GM12878 (cell line): ENCODE data around the gene ZFP82.

Experiments
- ATF7 ChIP-seq: fragments of 450-650 bp; IDR thresholded peaks from 2 replicates; pipeline ENCODE4 v1.6.1; 2016; ENCODE audit warnings: low read depth, mild to moderate bottlenecking
- BMI1 ChIP-seq: fragments of 450-650 bp; IDR thresholded peaks from 2 replicates; pipeline ENCODE4 v1.6.1; 2016; ENCODE audit warnings: mild to moderate bottlenecking, moderate library complexity, borderline replicate concordance
- EZH2 ChIP-seq: IDR thresholded peaks from 2 replicates; pipeline ENCODE4 v1.6.1; 2012; ENCODE audit warnings: low read depth, mild to moderate bottlenecking, control low read depth, inconsistent platforms, low read length, borderline replicate concordance; ENCODE audit not compliant: control insufficient read depth
- SUPT20H ChIP-seq: IDR thresholded peaks from 2 replicates; pipeline ENCODE4 v1.6.1; 2011; ENCODE audit warnings: low read depth, mild to moderate bottlenecking, low read length, moderate library complexity, borderline replicate concordance; ENCODE audit not compliant: control insufficient read depth
- TF ChIP-seq, protein P1 (sequence below), 3 experiments: IDR thresholded peaks in 2 of 3; conservative IDR thresholded peaks in 1 of 3; 2 replicates each; pipeline ENCODE4 v1.5.1; 2011; ENCODE audit warnings: low read depth in 3 of 3, low read length in 3 of 3, mild to moderate bottlenecking in 3 of 3, control low read depth in 2 of 3, moderate library complexity in 2 of 3, inconsistent platforms in 1 of 3, mixed read lengths in 1 of 3; ENCODE audit not compliant: control insufficient read depth in 2 of 3, insufficient read depth in 1 of 3; ENCODE audit errors: extremely low read depth in 1 of 3

DNA sequence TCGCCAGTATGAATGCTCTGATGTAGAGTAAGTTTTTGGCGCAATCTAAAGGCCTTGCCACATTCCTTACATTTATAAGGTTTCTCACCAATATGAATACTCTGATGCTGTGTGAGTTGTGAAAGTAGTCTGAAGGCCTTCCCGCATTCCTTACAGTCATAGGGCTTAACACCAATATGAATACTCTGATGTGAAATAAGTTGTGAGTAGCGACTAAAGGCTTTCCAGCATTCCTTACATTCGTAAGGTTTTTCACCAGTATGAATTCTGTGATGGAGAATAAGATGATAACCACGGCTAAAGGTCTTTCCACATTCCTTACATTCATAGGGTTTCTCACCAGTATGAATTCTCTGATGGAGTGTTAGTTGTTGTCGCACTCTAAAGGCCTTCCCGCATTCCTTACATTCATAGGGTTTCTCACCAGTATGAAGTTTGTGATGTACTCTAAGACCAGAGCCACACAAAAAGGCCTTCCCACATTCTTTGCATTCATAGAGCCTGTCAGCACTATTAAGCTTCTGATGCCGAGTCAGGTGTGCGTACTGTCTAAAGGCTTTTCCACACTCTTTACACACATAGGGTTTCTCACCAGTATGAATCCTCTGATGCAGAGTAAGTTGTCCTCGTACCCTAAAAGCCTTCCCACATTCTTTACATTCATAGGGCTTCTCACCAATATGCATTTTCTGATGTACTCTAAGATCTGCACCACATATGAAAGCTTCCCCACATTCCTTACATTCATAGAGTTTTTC, 25.3 kb downstream of the ZFP82 start:
- TF ChIP-seq EZH2 (no peak), BMI1 (no peak), ATF7 (no peak), SUPT20H (no peak)
- TF ChIP-seq, protein P1, sequence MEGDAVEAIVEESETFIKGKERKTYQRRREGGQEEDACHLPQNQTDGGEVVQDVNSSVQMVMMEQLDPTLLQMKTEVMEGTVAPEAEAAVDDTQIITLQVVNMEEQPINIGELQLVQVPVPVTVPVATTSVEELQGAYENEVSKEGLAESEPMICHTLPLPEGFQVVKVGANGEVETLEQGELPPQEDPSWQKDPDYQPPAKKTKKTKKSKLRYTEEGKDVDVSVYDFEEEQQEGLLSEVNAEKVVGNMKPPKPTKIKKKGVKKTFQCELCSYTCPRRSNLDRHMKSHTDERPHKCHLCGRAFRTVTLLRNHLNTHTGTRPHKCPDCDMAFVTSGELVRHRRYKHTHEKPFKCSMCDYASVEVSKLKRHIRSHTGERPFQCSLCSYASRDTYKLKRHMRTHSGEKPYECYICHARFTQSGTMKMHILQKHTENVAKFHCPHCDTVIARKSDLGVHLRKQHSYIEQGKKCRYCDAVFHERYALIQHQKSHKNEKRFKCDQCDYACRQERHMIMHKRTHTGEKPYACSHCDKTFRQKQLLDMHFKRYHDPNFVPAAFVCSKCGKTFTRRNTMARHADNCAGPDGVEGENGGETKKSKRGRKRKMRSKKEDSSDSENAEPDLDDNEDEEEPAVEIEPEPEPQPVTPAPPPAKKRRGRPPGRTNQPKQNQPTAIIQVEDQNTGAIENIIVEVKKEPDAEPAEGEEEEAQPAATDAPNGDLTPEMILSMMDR (IDR thresholded peaks at IDR 0.05 in 2 of 3, conservative IDR thresholded peaks at IDR 0.05 in 1 of 3; ENCODE audit: control insufficient read depth in 2 of 3, extremely low read depth in 1 of 3, insufficient read depth in 1 of 3, low read depth in 3 of 3, low read length in 3 of 3): no peak
